ENCODE data around the gene IMPDH1. TPM values are rescaled to one million over a fixed set of nuclear protein-coding genes. Genes with fewer than 3 reads are reported as not detected.

The IMPDH1 gene
- total RNA-seq, 1 donor from 2014 or later, result 3.5 TPM

DNA sequence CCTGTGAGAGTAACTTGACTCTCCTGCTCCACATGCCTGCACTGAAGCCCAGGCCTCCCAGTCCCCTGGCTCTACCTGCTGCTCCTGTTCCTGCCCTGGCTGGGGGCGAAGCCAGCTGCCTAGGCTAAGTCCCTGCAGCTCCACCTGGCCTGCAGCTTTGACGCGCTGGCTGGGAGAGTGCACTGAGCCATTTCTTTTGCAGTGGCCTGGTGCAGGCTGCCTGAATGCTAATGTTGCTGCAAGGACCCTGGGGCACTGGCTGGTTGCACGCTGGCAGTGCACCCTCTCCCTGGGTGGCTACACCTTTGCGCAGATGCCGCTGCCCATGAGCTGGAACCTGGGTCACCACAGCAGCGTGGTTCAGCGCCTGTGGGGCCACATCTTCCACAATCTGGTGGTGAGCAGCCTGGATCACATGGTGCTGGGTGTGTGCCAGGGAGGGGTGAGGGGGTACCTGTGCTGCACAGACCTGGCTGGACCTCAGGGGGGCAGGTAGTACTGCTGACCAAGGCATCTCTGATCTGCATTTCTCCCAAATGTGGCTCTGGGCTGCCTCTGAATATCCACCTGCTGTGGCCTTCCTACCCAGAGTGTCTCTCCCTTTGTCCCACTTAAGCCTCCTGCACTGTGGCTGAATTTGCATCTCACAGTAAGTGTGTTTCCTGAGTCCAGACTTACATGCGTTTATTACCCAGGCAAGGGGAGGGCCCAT, 20.0 kb downstream of the IMPDH1 start:
- ATAC-seq (no peak), DNase-seq (ENCODE audit: low spot score) (no peak)

GRCh38 chr7:128389085-128389617, 20.6 kb downstream of the IMPDH1 start:
- no peak for DNase-seq (ENCODE audit: low spot score)
- no peak for ATAC-seq

- ATAC-seq, result no peak
- DNase-seq (ENCODE audit: low spot score), result no peak
These were observed 21.7 kb downstream of the IMPDH1 start for GRCh38 chr7:128388145-128388485.

DNA sequence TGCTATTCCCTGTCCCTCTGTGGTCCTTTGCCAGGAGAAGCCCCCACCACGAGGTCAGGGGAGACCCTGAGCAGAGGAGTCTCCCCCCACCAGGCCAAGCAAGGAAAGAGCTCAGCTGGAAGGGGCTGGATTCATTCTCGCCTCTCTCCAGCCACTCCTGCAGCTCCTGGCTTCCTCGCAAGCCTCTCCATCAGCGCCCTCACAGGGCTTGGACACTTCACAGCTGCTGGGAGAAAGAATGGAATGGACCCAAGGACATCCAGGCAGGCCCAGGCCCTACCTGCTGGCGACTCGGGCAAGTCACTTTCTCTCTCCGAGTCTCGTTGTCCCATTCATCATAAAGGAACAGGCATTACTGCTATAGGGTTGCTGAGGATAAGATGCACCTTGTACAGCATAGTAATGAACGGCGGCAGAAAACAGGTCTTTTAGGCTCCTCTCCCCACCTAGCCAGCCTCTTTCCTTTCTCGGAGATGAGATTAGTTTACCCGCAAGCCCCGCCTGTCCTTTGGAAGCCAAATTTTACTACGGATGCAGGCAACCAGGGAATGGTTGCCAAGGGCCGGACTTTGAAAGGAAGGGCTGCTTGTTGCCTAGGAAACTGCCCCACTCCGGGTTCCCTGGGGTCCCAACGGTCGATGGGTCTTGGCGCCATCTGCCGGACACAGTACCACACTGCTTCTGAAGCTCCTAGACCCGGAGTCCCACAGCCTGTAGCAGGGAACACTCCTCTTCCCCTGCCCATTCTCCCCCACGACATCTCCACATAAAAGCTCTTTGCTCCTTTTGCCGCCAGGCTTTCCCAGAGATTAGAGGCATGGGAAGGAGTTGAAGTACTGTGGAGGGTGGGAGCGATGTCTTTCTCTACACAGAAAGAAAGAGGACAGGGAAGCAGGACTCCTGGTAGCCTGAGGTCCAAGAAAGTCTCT, 22.3 kb downstream of the IMPDH1 start:
- ATAC-seq (peak; percentile 92), DNase-seq (ENCODE audit: low spot score) (peak; percentile 76)

GRCh38 chr7:128385988-128386925, 23.5 kb downstream of the IMPDH1 start:
- DNase-seq (ENCODE audit: low spot score) (no peak), ATAC-seq (peak; percentile 17)

GRCh38 chr7:128384726-128385125, 25.1 kb downstream of the IMPDH1 start:
- DNase-seq (ENCODE audit: low spot score) (no peak), ATAC-seq (no peak)

DNA sequence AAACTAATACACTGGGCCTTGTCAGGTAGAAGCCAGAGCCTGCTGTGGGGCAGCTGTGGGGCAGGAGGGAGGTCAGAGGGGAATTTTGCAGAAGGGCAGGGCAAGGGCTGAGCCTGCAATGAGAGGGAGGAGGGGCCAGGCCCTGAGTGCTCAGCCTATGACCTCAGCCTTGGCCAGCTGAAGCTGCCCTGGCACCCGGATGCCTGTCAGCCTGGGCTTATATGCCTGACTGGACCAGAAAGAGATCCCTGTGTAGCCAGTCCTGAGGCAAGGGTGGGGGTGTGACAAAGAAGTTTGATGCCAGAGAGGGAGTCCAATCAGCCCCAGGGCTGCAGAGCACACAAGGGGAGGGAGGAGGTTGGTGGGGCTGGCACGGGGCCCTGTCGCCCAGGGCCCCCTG, 26.0 kb downstream of the IMPDH1 start:
- DNase-seq (ENCODE audit: low spot score) (no peak), ATAC-seq (peak; percentile 38)

GRCh38 chr7:128381161-128381821, 28.5 kb downstream of the IMPDH1 start:
- no peak for DNase-seq (ENCODE audit: low spot score)
- ATAC-seq, result no peak

- DNase-seq (ENCODE audit: low spot score) (no peak), ATAC-seq (no peak)
These were observed 29.2 kb downstream of the IMPDH1 start for GRCh38 chr7:128380483-128381106.

- ATAC-seq (no peak), DNase-seq (ENCODE audit: low spot score) (no peak)
These were observed 29.8 kb downstream of the IMPDH1 start for GRCh38 chr7:128379900-128380479.

- ATAC-seq, result no peak
- DNase-seq (ENCODE audit: low spot score), result no peak
These were observed 31.1 kb downstream of the IMPDH1 start for GRCh38 chr7:128378637-128379036.

- ATAC-seq, result no peak
These were observed 33.7 kb downstream of the IMPDH1 start for GRCh38 chr7:128376077-128376476.

DNA sequence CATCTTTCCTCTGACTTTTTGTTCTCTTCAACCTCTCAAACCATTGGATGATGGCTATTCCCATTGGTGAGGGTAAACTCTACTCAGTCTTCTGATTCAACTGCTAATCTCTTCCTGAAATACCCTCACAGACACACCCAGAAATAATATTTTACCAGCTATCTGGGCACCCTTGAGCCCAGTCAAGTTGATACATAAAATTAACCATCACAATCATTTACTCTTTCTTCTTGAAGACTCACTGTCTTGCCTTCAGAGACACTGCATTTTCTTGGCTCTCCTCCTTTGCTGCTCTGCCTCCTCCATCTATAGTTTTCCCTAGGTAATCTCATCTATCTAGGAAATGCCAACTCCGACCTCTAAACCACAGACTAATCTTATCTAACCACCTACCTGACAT, 35.7 kb downstream of the IMPDH1 start:
- no peak for ATAC-seq
- no peak for DNase-seq (ENCODE audit: low spot score)

More at GRCh38 chr7:128376077-128376476, 33.7 kb downstream of the IMPDH1 start:
- DNase-seq (ENCODE audit: low spot score), result no peak

DNA sequence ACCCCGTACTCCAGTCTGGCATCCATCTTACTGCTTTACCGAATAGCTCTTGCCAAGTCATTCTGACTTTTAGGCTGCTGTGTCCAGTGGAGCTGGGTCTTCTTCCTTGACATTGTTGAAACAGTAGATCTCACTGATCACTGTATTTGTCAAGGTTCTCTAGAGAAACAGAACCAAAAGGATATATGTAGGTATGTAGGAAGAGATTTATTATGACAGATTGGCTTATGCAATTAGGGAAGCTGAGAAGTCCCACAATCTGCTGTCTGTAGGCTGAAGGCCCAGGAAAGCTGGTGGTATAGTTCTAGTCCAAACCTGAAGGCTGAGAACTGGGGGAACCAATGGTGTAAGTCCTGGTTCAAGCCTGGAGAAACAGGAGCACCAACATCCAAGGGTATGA, 36.2 kb downstream of the IMPDH1 start:
- DNase-seq (ENCODE audit: low spot score), result no peak
- no peak for ATAC-seq

GRCh38 chr7:128370491-128370890, 39.3 kb downstream of the IMPDH1 start:
- DNase-seq (ENCODE audit: low spot score) (no peak), ATAC-seq (no peak)

DNA sequence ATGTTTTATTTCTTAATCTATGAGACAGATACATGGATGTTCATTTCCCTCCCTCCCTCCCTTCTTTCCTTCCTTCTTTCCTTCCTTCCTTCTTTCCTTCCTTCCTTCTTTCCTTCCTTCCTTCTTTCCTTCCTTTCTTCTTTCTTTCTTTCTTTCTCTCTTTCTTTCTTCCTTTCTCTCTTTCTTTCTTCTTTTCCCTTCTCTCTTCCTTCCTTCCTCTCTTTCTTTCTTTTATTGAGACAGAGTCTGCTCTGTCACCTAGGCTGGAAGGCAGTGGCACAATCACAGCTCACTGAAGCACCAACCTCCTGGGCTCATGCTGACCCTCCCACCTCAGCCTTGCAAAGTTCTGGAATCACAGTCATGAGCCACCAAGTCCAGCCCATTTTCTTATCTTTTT, 42.8 kb downstream of the IMPDH1 start:
- no peak for DNase-seq (ENCODE audit: low spot score)
- ATAC-seq, result no peak

DNA sequence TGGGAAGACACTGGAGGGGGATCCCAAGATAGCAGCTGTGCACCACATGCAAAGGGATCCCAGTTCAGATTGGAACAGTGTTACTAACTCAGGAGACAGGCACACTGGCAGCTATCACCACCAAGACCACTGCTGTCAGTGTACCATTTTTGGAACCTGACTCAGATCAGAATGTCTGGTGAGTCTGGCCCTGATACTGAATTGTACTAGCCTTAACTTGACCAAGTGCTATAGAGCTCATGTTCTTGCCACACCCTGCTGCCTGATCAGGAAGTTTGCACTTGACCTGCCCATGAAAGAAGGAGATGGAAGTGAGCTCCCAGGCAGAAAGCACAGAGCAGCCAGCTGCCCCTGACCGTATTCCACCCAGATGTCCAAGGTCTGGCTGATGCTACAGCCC, 43.5 kb downstream of the IMPDH1 start:
- no peak for ATAC-seq

DNA sequence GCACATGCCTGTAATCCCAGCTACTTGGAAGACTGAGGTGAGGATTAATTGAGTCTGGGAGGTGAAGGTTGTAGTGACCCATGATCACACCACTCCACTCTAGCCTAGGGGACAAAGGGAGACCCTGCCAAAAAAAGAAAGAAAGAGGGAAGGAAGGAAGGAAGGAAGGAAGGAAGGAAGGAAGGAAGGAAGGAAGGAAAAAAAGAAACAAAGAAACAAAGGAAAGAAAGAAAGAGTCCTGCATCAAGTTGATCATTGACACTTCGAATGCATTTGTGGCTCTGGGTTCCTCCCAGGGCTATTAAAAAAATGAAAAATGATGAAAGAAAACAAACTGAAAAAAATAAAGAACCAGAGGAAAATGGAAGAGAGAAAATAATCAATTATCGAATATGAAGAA, 44.4 kb downstream of the IMPDH1 start:
- no peak for DNase-seq (ENCODE audit: low spot score)
- ATAC-seq, result no peak

More for the DNA sequence above, 43.5 kb downstream of the IMPDH1 start:
- no peak for DNase-seq (ENCODE audit: low spot score)

DNA sequence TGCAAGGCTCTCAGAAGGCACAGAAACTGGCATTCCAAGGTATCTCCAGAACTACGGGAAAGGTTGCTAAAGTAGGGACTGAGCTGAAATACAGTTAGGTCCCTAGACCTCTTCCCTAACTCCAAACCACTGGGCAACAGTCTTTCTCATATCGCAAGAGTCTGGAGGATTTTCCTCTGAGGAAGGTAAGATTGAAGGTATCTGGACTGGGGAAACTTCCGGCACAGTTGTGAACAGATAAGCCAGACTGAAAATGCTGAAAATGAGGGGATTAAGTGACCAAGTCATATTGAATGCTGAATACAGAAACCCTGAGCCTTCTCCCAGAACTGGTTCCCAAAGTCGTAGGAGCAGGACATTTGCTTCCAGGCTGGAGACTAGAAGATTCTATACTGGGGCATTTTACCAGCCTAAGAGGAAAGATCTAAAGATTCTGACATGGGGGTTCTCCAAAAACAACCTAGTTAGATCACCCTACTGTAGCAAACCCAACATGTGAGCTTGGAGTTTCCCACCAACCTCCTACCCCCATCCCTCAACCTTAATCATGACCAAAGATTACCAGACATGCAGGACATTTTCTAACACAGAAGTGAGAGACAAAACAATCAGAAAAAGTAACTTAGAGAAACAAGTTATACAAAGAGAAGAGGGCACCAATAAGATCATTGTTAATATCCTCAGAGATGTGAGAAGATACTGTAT, 45.5 kb downstream of the IMPDH1 start:
- ATAC-seq (no peak), DNase-seq (ENCODE audit: low spot score) (no peak)
